Epithelial cell of esophagus (primary cell): ENCODE results near the gene PCCA.
"Not testable (repeated sequence)": the region's sequence is repeated elsewhere in the genome, so short reads cannot be mapped to it uniquely, and the experiment has no call there.

Experiments
- DNase-seq: peaks from one replicate; pipeline ENCODE4 v3.0.0; 2010; ENCODE audit warnings: low read depth
- H3K4me3 ChIP-seq: 2 replicates; pipeline ENCODE4 v1.5.1; 2011; ENCODE audit warnings: mild to moderate bottlenecking, low read length, control low read depth
- TF ChIP-seq, protein P1 (sequence below): IDR thresholded peaks from 2 replicates; pipeline ENCODE4 v1.5.1; 2011; ENCODE audit warnings: low read depth, mild to moderate bottlenecking, low read length, control low read depth, inconsistent platforms; ENCODE audit not compliant: insufficient read depth; ENCODE audit errors: missing control alignments

The PCCA gene

DNA sequence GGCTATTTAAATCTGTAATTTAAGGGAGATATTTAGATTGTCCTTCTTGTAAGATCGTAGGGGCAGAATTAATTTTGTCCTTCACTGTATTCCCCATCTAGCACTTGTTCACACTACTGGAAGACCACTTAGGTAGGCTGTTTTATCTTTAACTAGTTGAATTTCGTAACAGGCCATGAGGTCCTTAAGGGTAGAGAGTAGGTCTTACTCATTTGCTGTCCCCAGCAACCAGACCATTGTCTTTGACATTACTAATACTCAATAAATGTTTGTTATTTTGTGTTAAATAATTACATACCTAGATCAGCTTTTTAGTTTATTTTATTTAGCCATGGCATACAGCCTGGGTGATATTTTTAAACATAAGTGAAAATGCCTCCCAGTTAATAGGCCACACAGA lies 177.1 kb downstream of the PCCA start:
- H3K4me3 ChIP-seq, result no peak overlapping the region
- no peak for DNase-seq
- TF ChIP-seq, protein P1, sequence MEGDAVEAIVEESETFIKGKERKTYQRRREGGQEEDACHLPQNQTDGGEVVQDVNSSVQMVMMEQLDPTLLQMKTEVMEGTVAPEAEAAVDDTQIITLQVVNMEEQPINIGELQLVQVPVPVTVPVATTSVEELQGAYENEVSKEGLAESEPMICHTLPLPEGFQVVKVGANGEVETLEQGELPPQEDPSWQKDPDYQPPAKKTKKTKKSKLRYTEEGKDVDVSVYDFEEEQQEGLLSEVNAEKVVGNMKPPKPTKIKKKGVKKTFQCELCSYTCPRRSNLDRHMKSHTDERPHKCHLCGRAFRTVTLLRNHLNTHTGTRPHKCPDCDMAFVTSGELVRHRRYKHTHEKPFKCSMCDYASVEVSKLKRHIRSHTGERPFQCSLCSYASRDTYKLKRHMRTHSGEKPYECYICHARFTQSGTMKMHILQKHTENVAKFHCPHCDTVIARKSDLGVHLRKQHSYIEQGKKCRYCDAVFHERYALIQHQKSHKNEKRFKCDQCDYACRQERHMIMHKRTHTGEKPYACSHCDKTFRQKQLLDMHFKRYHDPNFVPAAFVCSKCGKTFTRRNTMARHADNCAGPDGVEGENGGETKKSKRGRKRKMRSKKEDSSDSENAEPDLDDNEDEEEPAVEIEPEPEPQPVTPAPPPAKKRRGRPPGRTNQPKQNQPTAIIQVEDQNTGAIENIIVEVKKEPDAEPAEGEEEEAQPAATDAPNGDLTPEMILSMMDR, result no peak

DNA sequence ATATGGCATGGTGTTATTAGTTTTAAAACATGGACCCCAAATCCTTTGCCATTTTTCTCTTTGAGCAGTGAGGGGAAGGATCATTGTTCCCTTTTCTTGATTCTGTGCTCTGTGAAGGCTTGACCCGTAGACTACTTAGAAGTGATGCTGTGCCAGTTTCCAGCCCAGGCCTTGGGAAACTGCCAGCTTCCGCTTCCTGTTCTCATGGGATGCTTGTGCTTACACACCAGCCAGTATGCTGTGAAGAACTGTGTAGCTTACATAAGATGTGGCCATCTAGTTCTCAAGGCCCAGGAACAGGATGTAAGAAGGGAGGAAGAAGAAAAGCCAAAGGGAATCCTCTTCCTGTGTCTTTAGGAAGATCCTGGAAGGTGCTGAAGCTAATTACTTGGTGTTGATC lies 180.9 kb downstream of the PCCA start:
- H3K4me3 ChIP-seq, result no peak overlapping the region
- peak; percentile 38 for DNase-seq
- TF ChIP-seq, protein P1, result no peak

DNA sequence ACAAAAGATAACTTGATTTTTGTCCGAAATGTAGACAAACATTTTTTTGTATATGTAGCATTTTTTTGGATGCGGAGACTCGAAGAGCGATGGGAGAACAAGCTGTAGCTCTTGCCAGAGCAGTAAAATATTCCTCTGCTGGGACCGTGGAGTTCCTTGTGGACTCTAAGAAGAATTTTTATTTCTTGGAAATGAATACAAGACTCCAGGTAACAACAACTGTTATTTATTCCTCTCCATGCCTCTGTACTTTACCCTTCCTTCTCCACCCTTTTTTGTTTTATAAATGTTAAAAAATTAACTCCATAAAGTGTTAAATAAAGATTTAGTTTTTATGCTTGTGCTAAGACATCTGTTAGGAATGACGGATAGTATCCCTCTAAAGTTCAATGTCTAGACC lies 184.2 kb downstream of the PCCA start:
- DNase-seq, result no peak
- TF ChIP-seq, protein P1, result no peak
- no peak overlapping the region for H3K4me3 ChIP-seq

DNA sequence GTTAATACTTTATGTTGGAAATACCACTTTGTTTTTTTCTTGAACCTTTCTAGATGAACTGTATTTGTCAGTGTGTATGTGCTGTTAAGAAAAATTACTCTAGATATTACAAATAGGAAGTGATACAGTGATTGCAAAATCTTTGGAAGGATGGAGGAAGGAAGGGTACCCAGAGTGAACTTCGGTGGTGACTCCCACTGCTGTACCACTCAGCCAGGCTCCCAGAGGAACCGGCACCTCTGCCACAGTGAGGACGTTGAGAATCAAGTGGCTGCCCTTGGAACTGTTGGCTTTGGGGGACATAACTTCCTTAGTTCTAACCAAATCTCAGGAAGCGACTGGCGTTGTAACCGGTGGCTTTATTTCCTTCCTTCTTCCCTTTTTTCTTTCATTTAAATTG lies 184.7 kb downstream of the PCCA start:
- no peak for DNase-seq
- TF ChIP-seq, protein P1, result no peak
- no peak overlapping the region for H3K4me3 ChIP-seq

DNA sequence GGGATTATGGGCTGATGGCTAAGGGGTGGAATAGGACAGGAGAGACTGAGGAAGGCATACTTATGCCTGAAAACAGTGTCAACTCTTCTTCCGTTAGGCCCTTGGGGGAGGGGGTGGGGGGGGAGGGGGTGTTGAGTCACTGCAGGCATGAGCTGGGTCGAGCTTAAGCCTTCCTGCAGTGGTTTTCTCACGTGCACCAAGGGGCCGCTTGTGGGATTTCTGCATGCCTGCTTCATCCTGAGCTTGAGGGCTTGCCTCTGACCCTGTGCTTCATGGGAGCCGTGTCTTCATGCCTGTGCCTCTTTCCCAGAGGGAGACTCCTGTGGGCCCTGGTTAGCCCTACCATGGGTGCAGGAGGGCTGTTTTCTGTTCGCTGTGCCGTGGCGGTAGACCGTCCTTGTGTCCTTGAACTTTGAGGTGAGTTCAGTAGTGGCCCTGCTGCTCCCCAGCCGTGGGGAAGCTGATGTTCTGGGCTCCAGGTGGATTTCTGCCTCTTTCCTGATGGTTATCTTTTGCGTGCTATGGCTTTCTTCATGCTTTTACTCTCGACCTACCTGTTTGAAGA lies 186.1 kb downstream of the PCCA start:
- DNase-seq, result peak; percentile 26
- TF ChIP-seq, protein P1, result no peak
- no peak overlapping the region for H3K4me3 ChIP-seq

DNA sequence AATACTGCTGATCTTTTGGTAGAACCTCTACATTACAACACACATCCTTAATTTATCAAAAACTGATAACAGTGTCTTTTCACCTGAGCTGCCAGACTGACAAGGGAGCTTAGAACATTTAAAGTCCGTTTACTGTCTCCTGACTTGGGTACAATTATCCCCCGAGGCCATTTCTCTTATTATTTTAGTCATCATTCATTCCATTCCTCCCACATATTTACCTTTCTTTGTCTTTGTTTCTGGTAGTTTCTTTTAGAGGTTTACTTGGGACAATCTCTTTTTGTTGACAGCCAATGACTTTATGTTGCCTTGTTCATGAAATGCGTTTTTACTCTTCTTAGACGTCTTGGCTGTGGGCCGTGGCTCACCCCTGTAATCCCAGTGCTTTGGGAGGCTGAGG lies 186.9 kb downstream of the PCCA start:
- peak; percentile 86 for DNase-seq
- TF ChIP-seq, protein P1, result no peak
- H3K4me3 ChIP-seq, result no peak overlapping the region

DNA sequence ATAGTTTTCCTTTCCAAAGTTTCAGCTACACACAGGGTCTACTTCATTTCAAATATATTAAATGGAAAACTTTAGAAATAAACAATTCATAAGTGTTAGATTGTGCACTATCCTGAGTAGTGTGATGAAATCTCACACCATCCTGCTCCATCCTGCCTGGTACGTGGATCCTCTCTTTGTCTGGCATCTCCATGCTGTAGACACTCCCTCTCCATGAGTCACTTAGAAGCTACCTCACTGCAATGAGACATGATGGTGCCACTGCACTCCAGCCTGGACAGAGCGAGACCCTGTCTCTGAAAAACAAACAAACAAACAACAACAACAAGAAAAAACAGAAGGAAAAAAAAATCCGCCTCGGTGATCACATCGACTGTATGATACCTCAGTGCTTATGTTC lies 191.8 kb downstream of the PCCA start:
- TF ChIP-seq, protein P1, result no peak
- peak; percentile 89 for DNase-seq
- no peak overlapping the region for H3K4me3 ChIP-seq

DNA sequence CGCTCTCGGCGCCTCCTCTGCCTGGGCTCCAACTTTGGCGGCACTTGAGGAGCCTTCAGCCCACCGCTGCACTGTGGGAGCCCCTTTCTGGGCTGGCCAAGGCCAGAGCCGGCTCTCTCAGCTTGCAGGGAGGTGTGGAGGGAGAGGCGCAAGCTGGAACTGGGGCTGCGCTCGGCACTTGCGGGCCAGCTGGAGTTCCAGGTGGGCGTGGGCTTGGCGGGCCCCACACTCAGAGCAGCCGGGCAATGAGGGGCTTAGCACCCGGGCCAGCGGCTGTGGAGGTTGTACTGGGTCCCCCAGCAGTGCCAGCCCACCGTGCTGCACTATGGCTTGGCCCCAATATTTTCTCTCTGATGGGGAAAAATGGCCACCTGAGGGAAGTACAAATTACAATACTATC lies 193.4 kb downstream of the PCCA start:
- DNase-seq, H3K4me3 ChIP-seq: not testable (repeated sequence)
